Measurements from ENCODE around the gene FEZF1.

- TF ChIP-seq CTCF (IDR thresholded peaks at IDR 0.05; ENCODE audit: low read depth, low read length) (no peak), POLR2A (IDR thresholded peaks at IDR 0.05; ENCODE audit: extremely low read depth, insufficient read length) (no peak), MAX (IDR thresholded peaks at IDR 0.05; ENCODE audit: low read depth, low read length) (no peak), MYC (IDR thresholded peaks at IDR 0.05; ENCODE audit: low read depth, low read length) (no peak)
These were observed 2.4 kb downstream of the FEZF1 start for GRCh38 chr7:122301858-122302760.
